ENCODE results near the gene PKIG. TPM values are rescaled to one million over a fixed set of nuclear protein-coding genes. Genes with fewer than 3 reads are reported as not detected.

The PKIG gene
- total RNA-seq, 1 donor, result 83.2 TPM

- TF ChIP-seq CTCF (IDR thresholded peaks at IDR 0.05; ENCODE audit: insufficient read depth, low read length), result no peak
- DNase-seq (ENCODE audit: low read depth), result peak; percentile 23
- no peak overlapping the region for H3K4me3 ChIP-seq (ENCODE audit: low read depth, low read length)
Observed at GRCh38 chr20:44615169-44615791, 32.9 kb downstream of the PKIG start.

GRCh38 chr20:44615876-44616603 is 33.7 kb downstream of the PKIG start:
- TF ChIP-seq CTCF (IDR thresholded peaks at IDR 0.05; ENCODE audit: insufficient read depth, low read length), result no peak
- no peak overlapping the region for H3K4me3 ChIP-seq (ENCODE audit: low read depth, low read length)
- no peak for DNase-seq (ENCODE audit: low read depth)

- no peak for TF ChIP-seq CTCF (IDR thresholded peaks at IDR 0.05; ENCODE audit: insufficient read depth, low read length)
- no peak for DNase-seq (ENCODE audit: low read depth)
- no peak overlapping the region for H3K4me3 ChIP-seq (ENCODE audit: low read depth, low read length)
Observed at GRCh38 chr20:44616604-44616964, 34.2 kb downstream of the PKIG start.

- no peak for TF ChIP-seq CTCF (IDR thresholded peaks at IDR 0.05; ENCODE audit: insufficient read depth, low read length)
- no peak for DNase-seq (ENCODE audit: low read depth)
- no peak overlapping the region for H3K4me3 ChIP-seq (ENCODE audit: low read depth, low read length)
Observed at GRCh38 chr20:44618318-44618731, 35.9 kb downstream of the PKIG start.

- no peak for DNase-seq (ENCODE audit: low read depth)
- TF ChIP-seq CTCF (IDR thresholded peaks at IDR 0.05; ENCODE audit: insufficient read depth, low read length), result no peak
- H3K4me3 ChIP-seq (ENCODE audit: low read depth, low read length), result no peak overlapping the region
Observed at GRCh38 chr20:44619294-44619693, 36.9 kb downstream of the PKIG start.

- no peak overlapping the region for H3K4me3 ChIP-seq (ENCODE audit: low read depth, low read length)
- no peak for TF ChIP-seq CTCF (IDR thresholded peaks at IDR 0.05; ENCODE audit: insufficient read depth, low read length)
- DNase-seq (ENCODE audit: low read depth), result no peak
Observed at GRCh38 chr20:44620030-44620429, 37.7 kb downstream of the PKIG start.
